Endodermal cell (in vitro differentiated cells): ENCODE data around the gene GPC6. TPM values are rescaled to one million over a fixed set of nuclear protein-coding genes. Genes with fewer than 3 reads are reported as not detected.

Source experiments
- DNase-seq: peaks from one replicate; pipeline ENCODE4 v3.0.0-alpha.2; 2017
- H3K27ac ChIP-seq: 2 replicates; pipeline ENCODE4 v1.5.1; 2013; ENCODE audit warnings: mild to moderate bottlenecking, low read depth, low read length, moderate library complexity
- H3K27me3 ChIP-seq: 2 replicates; pipeline ENCODE4 v1.6.1; 2013; ENCODE audit warnings: mild to moderate bottlenecking, low read length, moderate library complexity; ENCODE audit not compliant: insufficient read depth, control insufficient read depth, poor library complexity, severe bottlenecking
- H3K36me3 ChIP-seq: 2 replicates; pipeline ENCODE4 v1.7.0; 2013; ENCODE audit warnings: mild to moderate bottlenecking, low read length, moderate library complexity; ENCODE audit not compliant: control insufficient read depth, insufficient read depth
- H3K4me1 ChIP-seq: one replicate; pipeline ENCODE4 v1.7.0; 2013; ENCODE audit warnings: low read length; ENCODE audit not compliant: control insufficient read depth, insufficient read depth
- H3K4me3 ChIP-seq: 2 replicates; pipeline ENCODE4 v1.5.1; 2013; ENCODE audit warnings: mild to moderate bottlenecking, low read length, moderate library complexity
- H3K9ac ChIP-seq: 2 replicates; pipeline ENCODE4 v1.6.1; 2013; ENCODE audit warnings: mild to moderate bottlenecking, low read length, moderate library complexity; ENCODE audit not compliant: poor library complexity, severe bottlenecking; ENCODE audit errors: extremely low read depth
- H3K9me3 ChIP-seq: 2 replicates; pipeline ENCODE4 v1.6.1; 2013; ENCODE audit warnings: mild to moderate bottlenecking, low read length, moderate library complexity; ENCODE audit not compliant: control insufficient read depth
- H3K27ac Mint-ChIP-seq: 2 replicates; pipeline ENCODE4 v1.8.0; 2020; ENCODE audit warnings: mixed read lengths
- H3K27me3 Mint-ChIP-seq: 2 replicates; pipeline ENCODE4 v1.8.0; 2021; ENCODE audit warnings: mild to moderate bottlenecking, mixed read lengths; ENCODE audit not compliant: insufficient read depth
- H3K36me3 Mint-ChIP-seq: 2 replicates; pipeline ENCODE4 v1.8.0; 2020; ENCODE audit warnings: low read depth, mixed read lengths
- H3K4me1 Mint-ChIP-seq: 2 replicates; pipeline ENCODE4 v1.8.0; 2020; ENCODE audit warnings: mixed read lengths
- H3K4me3 Mint-ChIP-seq: 2 replicates; pipeline ENCODE4 v1.8.0; 2020; ENCODE audit warnings: mild to moderate bottlenecking, moderate library complexity, mixed read lengths
- H3K9me3 Mint-ChIP-seq: 2 replicates; pipeline ENCODE4 v1.8.0; 2020; ENCODE audit warnings: mild to moderate bottlenecking, mixed read lengths
- WGBS, 2 experiments: methylation state at CpG; one replicate each; pipeline versions ENCODE4 v1.1.5 to v1.1.7; 2013; ENCODE audit warnings: missing lambda C conversion rate in 2 of 2, mixed read lengths in 1 of 2; ENCODE audit not compliant: insufficient coverage in 1 of 2, insufficient read length in 1 of 2; 5-methylcytosine and 5-hydroxymethylcytosine counted together
- total RNA-seq, 2 donors: library from RNA; stranded (reverse); fragmentation: NEBNext Ultra II Directional in 1 of 2; extraction: Animal tissue kit (Norgen Biotek cat#: 25700) in 1 of 2; gene quantifications; 2 replicates in 1 of 2; 3 replicates in 1 of 2; pipeline ENCODE4 v1.2.1, GENCODE V29; 2021
- TF ChIP-seq, protein P1 (sequence below): fragments of 200-600 bp; sonication (generic); conservative IDR thresholded peaks from 2 replicates; pipeline ENCODE4 v1.5.0; 2021; ENCODE audit warnings: antibody characterized with exemption, mild to moderate bottlenecking

GPC6 gene
- total RNA-seq, 2 donors from 2014 or later = 69.6 to 80.4 TPM

DNA sequence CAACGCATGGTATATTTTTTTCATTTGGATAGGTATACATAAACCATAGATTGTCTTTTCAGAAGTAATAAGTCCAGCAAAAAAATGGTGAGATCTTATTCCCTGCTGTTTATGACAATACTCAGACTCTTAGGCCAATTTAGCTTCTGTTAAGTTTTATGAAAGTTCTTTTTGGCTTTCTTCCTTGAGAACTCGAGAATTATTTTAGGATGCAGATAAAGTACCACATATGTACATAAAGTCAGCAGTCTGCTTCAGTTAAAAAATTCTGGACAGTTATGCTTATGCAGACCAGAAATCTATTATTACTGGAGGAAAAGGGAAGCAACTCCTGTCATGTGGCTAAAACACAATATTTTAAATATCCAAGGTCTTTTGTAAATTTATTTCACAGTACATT, 422.9 kb downstream of the GPC6 start:
- H3K4me1 ChIP-seq = peaks cover 14% of the 10 kb centered on the region
- Mint-ChIP-seq H3K9me3 (no peaks in the 10 kb centered on the region), H3K4me1 (peaks cover 24% of the 10 kb centered on the region), H3K27ac (no peak overlapping the region), H3K36me3 (no peaks in the 10 kb centered on the region), H3K27me3 (no peaks in the 10 kb centered on the region), H3K4me3 (no peak overlapping the region)
- H3K9ac ChIP-seq = no peak overlapping the region
- H3K27ac ChIP-seq = no peak overlapping the region
- TF ChIP-seq, protein P1, sequence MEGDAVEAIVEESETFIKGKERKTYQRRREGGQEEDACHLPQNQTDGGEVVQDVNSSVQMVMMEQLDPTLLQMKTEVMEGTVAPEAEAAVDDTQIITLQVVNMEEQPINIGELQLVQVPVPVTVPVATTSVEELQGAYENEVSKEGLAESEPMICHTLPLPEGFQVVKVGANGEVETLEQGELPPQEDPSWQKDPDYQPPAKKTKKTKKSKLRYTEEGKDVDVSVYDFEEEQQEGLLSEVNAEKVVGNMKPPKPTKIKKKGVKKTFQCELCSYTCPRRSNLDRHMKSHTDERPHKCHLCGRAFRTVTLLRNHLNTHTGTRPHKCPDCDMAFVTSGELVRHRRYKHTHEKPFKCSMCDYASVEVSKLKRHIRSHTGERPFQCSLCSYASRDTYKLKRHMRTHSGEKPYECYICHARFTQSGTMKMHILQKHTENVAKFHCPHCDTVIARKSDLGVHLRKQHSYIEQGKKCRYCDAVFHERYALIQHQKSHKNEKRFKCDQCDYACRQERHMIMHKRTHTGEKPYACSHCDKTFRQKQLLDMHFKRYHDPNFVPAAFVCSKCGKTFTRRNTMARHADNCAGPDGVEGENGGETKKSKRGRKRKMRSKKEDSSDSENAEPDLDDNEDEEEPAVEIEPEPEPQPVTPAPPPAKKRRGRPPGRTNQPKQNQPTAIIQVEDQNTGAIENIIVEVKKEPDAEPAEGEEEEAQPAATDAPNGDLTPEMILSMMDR = no peak
- 80 to 94% methylated on average over 1 to 2 of the region's 2 CpGs for WGBS, 2 experiments
- no peaks in the 10 kb centered on the region for H3K27me3 ChIP-seq
- H3K36me3 ChIP-seq = no peaks in the 10 kb centered on the region
- peak overlapping the region; percentile 16 for H3K4me3 ChIP-seq
- no peak for DNase-seq
- no peaks in the 10 kb centered on the region for H3K9me3 ChIP-seq

- no peak for DNase-seq
- Histone ChIP-seq H3K27me3 (no peaks in the 10 kb centered on the region), H3K27ac (no peak overlapping the region), H3K4me1 (peaks cover 14% of the 10 kb centered on the region), H3K9ac (no peak overlapping the region), H3K9me3 (peaks cover 19% of the 10 kb centered on the region), H3K36me3 (peaks cover 5% of the 10 kb centered on the region), H3K4me3 (no peak overlapping the region)
- Mint-ChIP-seq H3K4me1 (peaks cover 22% of the 10 kb centered on the region), H3K27ac (no peak overlapping the region), H3K27me3 (no peaks in the 10 kb centered on the region), H3K4me3 (no peak overlapping the region), H3K9me3 (peaks cover 10% of the 10 kb centered on the region), H3K36me3 (peaks cover 7% of the 10 kb centered on the region)
- WGBS, 2 experiments = 89 to 100% methylated on average over 2 to 3 of the region's 3 CpGs
- TF ChIP-seq, protein P1 = no peak
These were observed 427.2 kb downstream of the GPC6 start for GRCh38 chr13:93653776-93654175.

- Mint-ChIP-seq H3K9me3 (peaks cover 14% of the 10 kb centered on the region), H3K27ac (no peak overlapping the region), H3K4me3 (no peak overlapping the region), H3K4me1 (peaks cover 13% of the 10 kb centered on the region), H3K36me3 (peaks cover 11% of the 10 kb centered on the region), H3K27me3 (no peaks in the 10 kb centered on the region)
- peaks cover 23% of the 10 kb centered on the region for H3K9me3 ChIP-seq
- H3K36me3 ChIP-seq = peaks cover 9% of the 10 kb centered on the region
- TF ChIP-seq, protein P1 = no peak
- DNase-seq = no peak
- H3K27ac ChIP-seq = no peak overlapping the region
- H3K4me1 ChIP-seq = peaks cover 8% of the 10 kb centered on the region
- H3K4me3 ChIP-seq = no peak overlapping the region
- no peaks in the 10 kb centered on the region for H3K27me3 ChIP-seq
- WGBS, 2 experiments = 100% methylated on average over 1 of the region's 1 CpG; no CpG with 5 or more reads in 1 of the 2 experiments
- H3K9ac ChIP-seq = no peak overlapping the region
These were observed 428.5 kb downstream of the GPC6 start for GRCh38 chr13:93655154-93655553.
